Measurements from ENCODE around the gene ADAMTS18. TPM values are rescaled to one million over a fixed set of nuclear protein-coding genes. Genes with fewer than 3 reads are reported as not detected.

Gene ADAMTS18
- total and polyA plus RNA-seq, 2 of the 8 experiments (the other 6 are each of a cell fraction or from before 2014, with no cell fraction given): 0.05 to 0.19 TPM

DNA sequence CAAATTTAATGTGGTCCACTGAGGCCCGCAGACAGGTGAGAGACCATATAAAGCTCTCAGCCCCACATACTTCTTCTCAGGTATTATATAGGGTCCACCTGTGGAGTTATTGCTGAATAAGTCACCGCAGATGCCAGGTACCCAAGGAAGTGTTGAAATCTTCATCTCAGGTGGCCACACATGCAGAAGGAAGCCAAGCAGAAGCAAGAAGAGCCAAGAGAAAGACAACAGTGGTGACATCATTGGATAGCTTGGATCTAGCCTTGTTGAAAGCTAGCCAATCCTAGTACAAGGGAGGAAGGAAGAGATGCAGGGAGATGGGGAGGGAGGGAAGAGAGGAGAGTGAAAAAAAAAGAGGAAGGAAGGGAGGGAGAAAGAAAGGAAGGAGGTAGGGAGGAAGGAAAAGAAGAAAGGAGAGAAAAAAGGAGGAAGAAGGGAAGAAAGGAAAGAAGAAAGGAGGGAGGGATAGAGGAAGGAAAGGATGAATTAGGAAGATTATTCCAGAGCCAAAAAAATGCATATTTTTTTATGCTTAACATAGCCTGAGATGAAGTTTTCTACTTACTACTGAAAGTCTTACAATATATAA, 12.5 kb downstream of the ADAMTS18 start:
- Histone ChIP-seq H3K9ac (replicated peaks in 1 of 4; ENCODE audit: extremely low read depth in 1 of 4, low read depth in 3 of 4, low read length in 3 of 4) (no peak overlapping the region), H2BK120ac (replicated peaks; ENCODE audit: low read depth, low read length) (no peak overlapping the region), H3K79me1 (ENCODE audit: low read depth, low read length) (no peaks in the 10 kb centered on the region), H3K4me2 (ENCODE audit: insufficient read depth in 1 of 2, low read depth in 2 of 2, low read length in 2 of 2) (no peak overlapping the region), H3K27me3 (replicated peaks in 1 of 4; ENCODE audit: control insufficient read depth in 3 of 4, extremely low read depth in 1 of 4, insufficient read depth in 3 of 4, low read length in 3 of 4) (no peaks in the 10 kb centered on the region), H2BK15ac (ENCODE audit: low read length) (no peak overlapping the region), H3K14ac (ENCODE audit: insufficient read length) (no peak overlapping the region), H2AK5ac (ENCODE audit: low read depth, low read length) (no peak overlapping the region), H4K8ac (ENCODE audit: extremely low read depth, insufficient read depth, low read length) (no peak overlapping the region), H2BK20ac (ENCODE audit: low read length) (no peak overlapping the region), H2BK12ac (ENCODE audit: low read depth, low read length) (no peak overlapping the region), H3K27ac (ENCODE audit: low read depth, low read length) (no peak overlapping the region), H4K5ac (ENCODE audit: insufficient read length, low read depth, low read length) (no peak overlapping the region), H3K4me1 (replicated peaks in 1 of 4; ENCODE audit: control insufficient read depth in 3 of 4, insufficient read depth in 4 of 4, low read length in 3 of 4) (no peaks in the 10 kb centered on the region), H4K91ac (replicated peaks; ENCODE audit: insufficient read length, low read length) (no peak overlapping the region), H3K36me3 (ENCODE audit: control insufficient read depth in 2 of 4, insufficient read depth in 4 of 4, low read length in 3 of 4) (no peaks in the 10 kb centered on the region), H3K23me2 (ENCODE audit: low read depth, low read length) (no peaks in the 10 kb centered on the region), H2AFZ (ENCODE audit: low read length) (no peak overlapping the region), H2BK5ac (ENCODE audit: low read depth, low read length) (no peak overlapping the region), H3K18ac (ENCODE audit: extremely low read depth, low read length) (no peak overlapping the region), H3K9me3 (ENCODE audit: insufficient read depth in 2 of 2, low read depth in 1 of 2, low read length in 1 of 2) (no peaks in the 10 kb centered on the region), H3K4me3 (ENCODE audit: extremely low read depth in 1 of 4, insufficient read depth in 2 of 4, low read depth in 3 of 4, low read length in 4 of 4) (no peak overlapping the region), H3K23ac (ENCODE audit: insufficient read length) (no peak overlapping the region), H3K56ac (replicated peaks; ENCODE audit: insufficient read length, low read depth, low read length) (no peak overlapping the region), H3K79me2 (ENCODE audit: control insufficient read depth in 1 of 2, insufficient read depth in 2 of 2, low read length in 2 of 2) (no peaks in the 10 kb centered on the region), H4K20me1 (replicated peaks in 1 of 2; ENCODE audit: control insufficient read depth in 1 of 2, insufficient read depth in 2 of 2, low read length in 2 of 2) (no peaks in the 10 kb centered on the region), H3K4ac (replicated peaks; ENCODE audit: insufficient read length, low read depth, low read length) (no peak overlapping the region)
- ChIA-PET CTCF (ENCODE audit: partially characterized antibody) (interaction anchor here (0.7 to 1.4 kb wide), 6 partner anchors 9 to 1585 kb away, joined by 3 to 5 read pairs (median 3); no protein-coding TSS in a partner anchor), POLR2A (ENCODE audit: partially characterized antibody) (no interaction called here)
- 94% methylated on average over 2 of the region's 2 CpGs; no CpG with 5 or more reads in 1 of the 2 experiments for WGBS, 2 experiments (ENCODE audit: extremely low coverage in 1 of 2, insufficient coverage in 1 of 2, insufficient read length in 1 of 2, insufficient replicate concordance in 2 of 2, low coverage in 1 of 2, low lambda C conversion rate in 2 of 2, missing lambda C conversion rate in 1 of 2)
- DNase-seq (ENCODE audit: low read depth in 1 of 2, low spot score in 2 of 2) (no peak), FAIRE-seq (no peak)
- TF ChIP-seq RNF2 (IDR thresholded peaks at IDR 0.05; ENCODE audit: borderline replicate concordance, low read depth, low read length, missing control alignments, poor library complexity, severe bottlenecking) (no peak), RAD21 (IDR thresholded peaks at IDR 0.05 in 1 of 2, conservative IDR thresholded peaks at IDR 0.05 in 1 of 2; ENCODE audit: low read depth in 2 of 2, low read length in 2 of 2) (no peak), TAF1 (IDR thresholded peaks at IDR 0.05; ENCODE audit: low read depth, low read length) (no peak), GTF2F1 (IDR thresholded peaks at IDR 0.05; ENCODE audit: borderline replicate concordance, low read depth, low read length) (no peak), MAFK (IDR thresholded peaks at IDR 0.05; ENCODE audit: low read depth, low read length) (no peak), CREB1 (IDR thresholded peaks at IDR 0.05) (no peak), POU5F1 (IDR thresholded peaks at IDR 0.05; ENCODE audit: low read depth, low read length) (no peak), BCL11A (IDR thresholded peaks at IDR 0.05; ENCODE audit: low read depth in 2 of 2, low read length in 2 of 2) (no peak)
- TF ChIP-seq, protein P1, sequence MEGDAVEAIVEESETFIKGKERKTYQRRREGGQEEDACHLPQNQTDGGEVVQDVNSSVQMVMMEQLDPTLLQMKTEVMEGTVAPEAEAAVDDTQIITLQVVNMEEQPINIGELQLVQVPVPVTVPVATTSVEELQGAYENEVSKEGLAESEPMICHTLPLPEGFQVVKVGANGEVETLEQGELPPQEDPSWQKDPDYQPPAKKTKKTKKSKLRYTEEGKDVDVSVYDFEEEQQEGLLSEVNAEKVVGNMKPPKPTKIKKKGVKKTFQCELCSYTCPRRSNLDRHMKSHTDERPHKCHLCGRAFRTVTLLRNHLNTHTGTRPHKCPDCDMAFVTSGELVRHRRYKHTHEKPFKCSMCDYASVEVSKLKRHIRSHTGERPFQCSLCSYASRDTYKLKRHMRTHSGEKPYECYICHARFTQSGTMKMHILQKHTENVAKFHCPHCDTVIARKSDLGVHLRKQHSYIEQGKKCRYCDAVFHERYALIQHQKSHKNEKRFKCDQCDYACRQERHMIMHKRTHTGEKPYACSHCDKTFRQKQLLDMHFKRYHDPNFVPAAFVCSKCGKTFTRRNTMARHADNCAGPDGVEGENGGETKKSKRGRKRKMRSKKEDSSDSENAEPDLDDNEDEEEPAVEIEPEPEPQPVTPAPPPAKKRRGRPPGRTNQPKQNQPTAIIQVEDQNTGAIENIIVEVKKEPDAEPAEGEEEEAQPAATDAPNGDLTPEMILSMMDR (IDR thresholded peaks at IDR 0.05; ENCODE audit: control extremely low read depth in 1 of 3, insufficient read depth in 1 of 3, low read depth in 1 of 3, low read length in 3 of 3): no peak
- TF ChIP-seq, protein P2, sequence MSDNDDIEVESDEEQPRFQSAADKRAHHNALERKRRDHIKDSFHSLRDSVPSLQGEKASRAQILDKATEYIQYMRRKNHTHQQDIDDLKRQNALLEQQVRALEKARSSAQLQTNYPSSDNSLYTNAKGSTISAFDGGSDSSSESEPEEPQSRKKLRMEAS (IDR thresholded peaks at IDR 0.05): no peak

Data from H1 (cell line).